Fibroblast of skin of back (primary cell): ENCODE results near the gene ARSB.

Experiments used
- DNase-seq: peaks from one replicate; pipeline ENCODE4 v3.0.0-alpha.2; 2013

ARSB gene

DNA sequence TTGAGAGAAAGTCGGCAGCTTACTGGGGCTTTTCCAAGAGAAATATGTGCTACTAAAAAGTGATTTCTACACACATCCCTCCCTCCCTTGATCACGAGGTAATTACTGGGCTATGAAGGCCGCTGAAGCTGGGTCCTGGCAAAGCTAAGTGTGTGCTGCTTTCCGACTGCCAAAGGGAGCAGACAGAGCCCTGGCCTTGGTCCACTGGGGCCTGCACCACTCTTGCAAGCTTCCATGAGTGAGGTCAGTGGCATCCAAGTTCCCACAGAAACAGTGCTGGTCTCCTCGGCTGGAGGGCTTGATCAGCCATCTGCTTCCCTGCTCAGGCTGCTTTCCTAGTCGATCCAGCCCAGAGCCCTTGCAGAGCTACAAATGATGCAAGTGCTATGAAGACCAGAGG is 181.8 kb downstream of the ARSB start:
- no peak for DNase-seq

DNA sequence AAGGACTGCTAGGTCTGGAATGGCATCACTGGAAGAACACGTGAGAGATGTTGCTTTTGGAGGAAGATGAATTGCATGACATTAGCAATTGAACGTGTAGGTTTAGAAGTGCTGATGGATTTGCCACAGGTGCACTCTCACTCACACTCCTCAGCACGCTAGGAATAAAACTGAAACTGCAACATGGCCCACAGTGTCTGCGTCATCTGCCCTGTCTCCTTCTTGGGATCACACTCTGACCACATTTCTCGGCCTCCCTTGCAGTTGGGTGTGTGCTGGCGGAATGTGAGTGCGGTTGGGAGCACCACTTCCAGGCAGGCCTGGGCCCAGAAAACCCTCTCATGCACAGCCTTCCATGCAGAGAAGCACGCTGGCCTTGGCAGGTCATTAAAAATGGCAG is 183.7 kb downstream of the ARSB start:
- DNase-seq: no peak

GRCh38 chr5:78799266-78800017 is 185.7 kb downstream of the ARSB start:
- peak; percentile 86 for DNase-seq

DNA sequence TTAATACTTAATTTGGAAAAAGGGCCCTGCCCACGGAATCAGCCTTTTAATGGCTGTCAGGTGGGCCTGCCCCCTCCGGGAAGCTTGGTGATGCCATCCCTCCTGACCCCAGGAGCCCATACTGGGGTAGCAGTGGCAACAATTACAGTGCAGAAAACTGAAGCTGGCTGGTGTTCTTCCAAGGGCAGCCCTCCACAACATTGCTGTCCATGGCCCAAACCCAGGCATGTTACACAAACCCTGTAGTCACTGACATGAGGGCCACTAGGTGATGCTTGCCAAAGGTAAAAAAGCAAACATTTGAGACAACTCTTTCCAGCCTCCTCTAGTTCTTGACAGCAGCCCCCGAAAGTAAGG is 186.5 kb downstream of the ARSB start:
- no peak for DNase-seq

GRCh38 chr5:78797936-78798672 is 187.0 kb downstream of the ARSB start:
- DNase-seq: peak; percentile 68

DNA sequence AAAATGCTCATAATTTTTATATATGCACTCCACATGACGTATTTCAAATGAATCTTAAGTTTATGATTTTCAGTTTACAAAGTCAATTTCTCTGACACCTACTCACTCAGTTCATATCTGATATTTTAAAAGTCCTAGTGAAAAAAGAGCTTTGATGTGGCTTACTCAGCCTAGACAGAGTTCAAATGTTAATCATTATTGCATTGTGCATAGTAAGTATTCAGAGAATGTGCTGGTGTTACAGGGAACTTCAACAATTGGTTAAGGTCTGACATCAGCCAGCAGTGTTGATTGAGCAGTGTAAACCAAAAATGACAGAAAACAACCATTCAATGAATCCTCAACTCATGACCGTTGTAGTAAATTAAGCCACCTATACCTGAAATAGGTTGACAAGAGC is 189.4 kb downstream of the ARSB start:
- no peak for DNase-seq

GRCh38 chr5:78794693-78795215 is 190.4 kb downstream of the ARSB start:
- DNase-seq: no peak

DNA sequence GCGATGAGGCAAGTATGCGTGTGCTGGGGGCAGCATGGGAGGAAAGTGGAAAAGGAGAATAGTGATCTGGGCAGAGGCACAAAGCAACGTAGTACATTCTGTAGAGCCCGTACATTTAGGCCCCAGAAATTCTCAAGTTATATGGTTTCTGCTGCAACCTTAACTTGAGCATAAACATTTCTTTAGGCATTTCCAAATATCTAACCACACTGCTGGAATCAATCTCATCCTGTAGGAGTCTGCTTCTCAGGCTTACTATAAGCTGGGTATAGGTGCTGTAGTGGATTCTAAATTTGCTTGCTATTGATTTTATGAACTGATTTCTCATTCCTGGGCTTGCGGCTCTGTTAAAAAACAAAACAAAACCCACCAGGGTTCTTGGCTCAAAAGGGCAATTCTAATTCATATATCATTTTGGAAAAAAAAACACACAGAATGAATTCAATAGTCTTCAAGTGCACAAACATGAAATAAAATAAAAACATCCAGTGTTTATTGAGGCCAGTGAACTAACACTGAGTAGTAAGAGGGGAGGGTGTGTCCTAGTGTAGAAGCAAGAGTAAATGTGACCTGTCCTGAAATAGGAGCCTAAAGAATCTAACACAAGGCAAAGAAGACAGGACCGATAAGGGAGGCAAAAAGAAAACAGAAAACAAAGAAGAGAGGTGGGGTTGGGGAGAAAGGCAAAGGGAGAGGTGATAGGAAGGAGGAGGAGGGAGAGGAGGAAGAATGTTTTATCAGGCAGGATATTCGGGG is 191.0 kb downstream of the ARSB start:
- no peak for DNase-seq

DNA sequence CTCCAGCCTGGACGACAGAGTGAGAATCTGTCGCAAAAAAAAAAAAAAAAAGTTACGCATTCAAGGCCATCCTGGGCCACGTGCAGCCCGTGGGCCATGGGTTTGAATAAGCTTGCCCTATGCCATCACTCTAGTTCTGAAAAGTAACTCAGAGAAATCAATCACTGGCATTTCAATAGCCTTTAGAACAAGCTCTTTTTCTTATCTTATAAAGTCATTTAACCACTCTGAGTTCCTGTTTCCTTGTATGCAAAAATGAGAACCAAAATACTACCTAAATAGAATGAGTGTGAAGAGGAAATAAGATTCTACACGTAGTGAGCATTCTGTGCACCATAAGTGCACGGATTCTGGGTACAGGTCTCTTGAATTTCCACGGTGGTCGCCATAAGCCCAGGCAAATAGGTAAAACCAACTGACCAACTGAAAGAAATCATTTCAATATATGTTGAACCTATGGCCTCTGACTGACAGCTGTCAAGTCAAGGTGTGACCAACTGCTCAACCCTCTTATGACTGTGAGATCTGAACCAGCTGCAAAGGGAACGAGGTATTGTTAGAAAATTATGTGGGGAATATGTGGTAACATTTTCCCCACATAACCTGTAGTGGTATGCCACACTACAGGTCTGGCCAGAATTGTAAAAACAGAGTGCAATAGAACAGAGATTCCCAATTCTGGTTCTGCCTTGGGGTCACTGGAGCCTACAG is 192.6 kb downstream of the ARSB start:
- no peak for DNase-seq

DNA sequence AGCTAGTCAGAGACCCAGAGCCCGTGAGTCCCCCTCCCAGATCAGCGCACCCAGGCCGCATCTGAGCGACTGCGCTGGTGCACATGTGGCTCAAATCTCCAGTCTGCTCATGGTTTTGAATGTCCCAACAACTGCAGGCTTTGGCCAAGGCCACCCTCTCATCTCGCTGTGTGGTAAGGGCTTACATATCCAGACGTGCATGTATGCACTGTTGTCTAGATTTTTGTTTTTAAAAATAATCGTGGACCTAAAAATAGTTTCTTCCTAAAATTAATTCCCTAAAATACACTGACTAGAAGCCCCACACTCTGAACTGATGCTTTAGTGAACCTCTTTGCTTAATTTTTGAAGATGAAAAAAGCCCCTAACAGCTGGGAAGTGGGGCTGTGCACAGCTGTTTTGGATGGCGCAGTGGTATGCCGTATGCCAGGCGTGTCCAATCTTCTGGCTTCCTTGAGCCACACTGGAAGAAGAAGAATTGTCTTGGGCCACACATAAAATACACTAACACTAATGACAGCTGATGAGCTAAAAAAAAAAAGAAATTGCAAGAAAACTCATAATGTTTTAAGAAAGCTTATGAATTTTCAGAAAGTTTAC is 193.5 kb downstream of the ARSB start:
- no peak for DNase-seq

- DNase-seq: no peak
Observed at GRCh38 chr5:78787783-78788182, 197.3 kb downstream of the ARSB start.

DNA sequence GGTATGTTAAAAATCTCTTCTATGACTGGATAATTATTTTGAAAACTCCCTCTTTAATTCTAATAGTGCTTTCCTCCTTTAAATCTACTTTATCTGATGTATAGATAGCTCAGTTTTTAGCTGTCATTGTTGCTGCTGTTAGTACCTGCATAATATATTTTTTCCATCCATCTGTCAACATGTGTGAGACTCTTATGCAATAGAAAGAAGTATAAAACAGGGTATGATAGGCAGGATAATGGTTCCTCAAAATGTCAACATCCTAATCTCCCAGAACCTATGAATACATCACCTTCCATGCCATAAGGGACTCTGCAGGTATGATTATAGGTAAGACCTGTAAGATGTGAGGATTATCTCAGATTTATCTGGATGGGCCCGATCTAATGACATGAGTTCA is 199.7 kb downstream of the ARSB start:
- no peak for DNase-seq

DNA sequence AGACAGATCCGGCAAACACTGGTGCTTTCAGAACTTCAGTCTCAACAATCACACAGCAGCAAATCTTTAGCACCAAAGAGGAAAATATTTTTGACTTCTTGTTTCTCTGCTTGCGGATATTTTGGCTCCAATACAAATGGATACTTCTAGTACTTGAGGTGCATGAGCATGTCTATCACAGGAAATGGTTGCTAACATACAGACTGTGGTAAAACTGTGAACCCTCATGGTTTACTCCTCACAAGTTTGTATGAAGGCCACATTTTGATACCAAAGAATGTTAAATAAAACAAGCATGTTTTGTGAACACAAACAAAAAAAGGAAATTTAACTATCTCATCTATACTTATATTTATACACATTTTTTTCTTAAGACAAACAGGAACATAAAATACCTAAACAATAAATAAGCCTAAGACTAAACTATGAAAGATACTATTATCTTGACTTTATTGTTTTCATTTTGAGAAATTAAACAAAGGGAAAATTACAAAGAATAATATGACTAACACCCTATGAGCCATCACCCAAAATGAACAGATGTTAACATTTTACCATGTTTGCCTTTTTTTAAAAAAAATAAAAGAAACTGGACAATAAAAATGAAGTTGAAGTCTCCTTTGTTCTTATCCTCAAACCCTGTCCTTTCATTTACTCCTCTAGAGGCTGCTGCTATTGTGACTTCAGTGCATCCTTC is 201.5 kb downstream of the ARSB start:
- DNase-seq: no peak

DNA sequence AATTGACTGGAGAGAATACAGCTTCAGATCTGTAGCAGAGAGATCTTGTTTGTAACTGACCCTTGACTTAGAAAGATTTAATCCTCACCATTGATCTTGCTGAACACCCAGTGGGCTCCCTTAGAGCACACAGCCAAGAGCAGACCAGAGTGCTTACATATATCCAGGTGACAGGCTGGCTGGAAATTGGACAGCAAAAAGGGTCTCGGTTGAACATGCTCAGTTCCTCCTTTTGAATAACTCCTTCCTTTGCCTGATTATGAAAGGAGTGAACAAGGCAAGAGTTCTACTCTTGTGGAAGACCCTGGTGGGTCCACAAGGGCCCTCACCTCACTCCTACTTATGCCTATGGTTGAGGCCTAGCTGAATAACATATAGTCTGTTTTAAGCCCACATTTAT is 202.4 kb downstream of the ARSB start:
- no peak for DNase-seq

GRCh38 chr5:78781611-78782286 is 203.4 kb downstream of the ARSB start:
- no peak for DNase-seq

DNA sequence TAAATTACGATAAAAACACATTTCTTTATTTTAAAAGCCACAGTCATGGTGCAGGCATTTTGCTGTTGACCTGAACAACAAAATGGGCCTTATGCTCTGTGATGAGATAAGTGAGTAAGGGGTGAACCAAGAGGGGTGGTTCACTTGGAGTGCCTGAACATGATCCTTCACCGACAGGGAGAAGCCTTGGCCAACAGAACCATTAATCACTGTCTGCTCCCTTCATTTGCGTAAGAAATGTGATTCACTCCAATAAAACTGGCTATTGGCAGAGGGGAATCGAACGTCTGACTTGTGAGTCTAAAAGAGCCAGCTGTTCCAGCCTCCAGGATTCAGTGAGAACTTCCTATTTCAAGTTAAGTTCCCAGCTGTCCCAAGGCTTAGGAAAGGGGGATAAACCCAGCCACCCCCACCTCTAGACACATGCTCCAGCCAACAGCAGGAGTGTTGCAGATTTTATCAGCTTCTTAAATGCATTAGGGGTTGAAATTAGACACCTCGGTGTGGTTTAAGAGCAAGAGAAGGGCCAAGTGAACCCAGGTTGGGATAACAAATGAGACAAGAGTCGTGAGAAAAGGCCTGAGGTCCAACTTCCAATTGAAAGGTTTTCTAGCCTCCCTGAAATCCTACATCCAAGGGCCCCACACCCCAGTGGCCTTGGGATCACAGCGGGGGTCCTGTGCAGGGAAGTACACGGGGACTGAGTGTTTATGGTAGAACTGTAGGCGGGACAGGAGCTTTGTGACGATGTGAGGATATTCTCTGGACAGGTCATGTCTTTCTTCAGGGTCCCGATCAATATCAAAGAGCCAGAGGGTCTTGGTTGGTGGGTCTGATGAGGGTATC is 205.1 kb downstream of the ARSB start:
- DNase-seq: peak; percentile 59

- no peak for DNase-seq
Observed at GRCh38 chr5:78779262-78779661, 205.8 kb downstream of the ARSB start.

DNA sequence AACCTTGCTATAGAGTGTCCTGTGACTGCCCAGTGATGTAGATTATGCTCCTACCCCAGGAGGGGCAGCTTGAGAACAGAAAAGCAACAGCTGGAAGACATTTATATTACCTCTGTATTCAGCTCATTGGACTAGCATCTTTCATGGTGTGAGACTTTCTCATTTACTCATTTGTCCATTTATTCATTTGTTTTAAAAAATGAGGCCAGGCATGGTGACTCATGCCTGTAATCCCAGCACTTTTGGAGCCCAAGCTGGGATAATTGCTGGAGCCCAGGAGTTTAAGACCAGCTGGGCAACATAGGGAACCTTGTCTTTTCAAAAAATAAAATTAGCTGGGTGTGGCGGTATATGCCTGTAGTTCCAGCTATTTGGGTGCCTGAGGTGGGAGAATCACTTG is 206.6 kb downstream of the ARSB start:
- peak; percentile 64 for DNase-seq

DNA sequence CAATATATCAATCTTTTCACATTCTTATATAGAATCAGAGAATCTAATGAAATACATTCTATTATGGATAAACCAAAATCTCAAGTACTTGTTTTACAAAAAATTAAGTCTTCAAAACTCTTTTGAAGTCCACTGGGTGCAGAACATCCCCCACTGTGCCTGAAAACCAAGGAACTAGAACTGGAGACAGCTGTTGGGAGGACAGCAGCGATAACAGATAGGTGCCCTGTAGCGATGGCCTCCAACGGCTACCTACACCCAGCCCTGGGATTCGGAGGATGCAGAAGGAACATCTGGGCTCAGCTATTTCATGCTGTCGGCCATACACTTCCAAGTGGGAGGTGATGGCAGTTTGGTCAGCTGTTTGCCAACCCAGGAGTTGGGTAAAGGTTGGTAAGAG is 207.2 kb downstream of the ARSB start:
- DNase-seq: no peak

DNA sequence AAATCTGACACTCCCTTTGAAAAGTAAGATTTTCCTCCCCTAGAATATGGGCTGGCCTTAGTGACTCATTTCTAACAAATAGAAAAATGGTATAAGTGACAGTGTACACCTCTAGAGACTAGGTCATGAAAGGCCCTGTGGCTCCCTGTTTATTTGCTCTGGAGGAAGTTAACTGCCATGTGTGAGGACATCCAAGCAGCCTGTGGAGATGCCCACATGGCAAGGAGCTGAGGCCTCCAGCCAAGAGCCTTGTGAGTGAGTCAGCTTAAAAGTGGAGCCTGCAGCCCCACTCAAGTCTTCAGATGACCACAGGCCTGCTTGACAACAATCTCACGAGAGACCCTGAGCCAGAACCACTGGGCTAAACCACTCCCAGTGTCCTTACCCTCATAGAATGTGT is 208.5 kb downstream of the ARSB start:
- DNase-seq: peak; percentile 47
